ENCODE measurements around the gene CYP24A1.

GRCh38 chr20:54111460-54111859 lies 62.3 kb downstream of the CYP24A1 start:
- TF ChIP-seq POLR2A (IDR thresholded peaks at IDR 0.05): no peak
- no peak for TF ChIP-seq CTCF (IDR thresholded peaks at IDR 0.05)
